ENCODE data around the gene LRP11.

DNA sequence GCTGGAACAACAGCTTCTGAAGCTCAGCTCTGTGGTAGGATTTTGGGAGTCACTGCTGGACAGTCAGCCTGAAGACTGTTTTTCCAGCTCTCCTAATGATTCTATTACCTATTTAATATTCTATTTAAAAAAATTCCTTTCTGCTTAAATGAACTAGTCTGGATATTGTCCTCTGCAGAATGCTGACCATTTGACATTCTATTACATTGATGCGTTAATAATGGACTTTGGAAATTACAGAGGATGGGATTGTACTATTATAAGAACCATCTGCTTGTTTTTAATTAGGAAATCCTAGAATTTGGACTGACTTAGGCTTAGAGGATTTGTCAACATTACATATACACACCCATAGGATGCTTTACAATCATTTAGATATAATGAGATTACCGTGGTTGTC, 19.7 kb downstream of the LRP11 start:
- TF ChIP-seq CTCF (conservative IDR thresholded peaks at IDR 0.05; ENCODE audit: low read length) (no peak), EZH2phosphoT487 (IDR thresholded peaks at IDR 0.05; ENCODE audit: borderline replicate concordance) (no peak)
